Measurements from ENCODE around the gene GPR85. TPM values are rescaled to one million over a fixed set of nuclear protein-coding genes. Genes with fewer than 3 reads are reported as not detected.

GPR85 gene
- total and polyA plus RNA-seq, 2 donors (not counting 3 experiments of a cell fraction or from before 2014, with no cell fraction given): 0.54 to 0.64 TPM

DNA sequence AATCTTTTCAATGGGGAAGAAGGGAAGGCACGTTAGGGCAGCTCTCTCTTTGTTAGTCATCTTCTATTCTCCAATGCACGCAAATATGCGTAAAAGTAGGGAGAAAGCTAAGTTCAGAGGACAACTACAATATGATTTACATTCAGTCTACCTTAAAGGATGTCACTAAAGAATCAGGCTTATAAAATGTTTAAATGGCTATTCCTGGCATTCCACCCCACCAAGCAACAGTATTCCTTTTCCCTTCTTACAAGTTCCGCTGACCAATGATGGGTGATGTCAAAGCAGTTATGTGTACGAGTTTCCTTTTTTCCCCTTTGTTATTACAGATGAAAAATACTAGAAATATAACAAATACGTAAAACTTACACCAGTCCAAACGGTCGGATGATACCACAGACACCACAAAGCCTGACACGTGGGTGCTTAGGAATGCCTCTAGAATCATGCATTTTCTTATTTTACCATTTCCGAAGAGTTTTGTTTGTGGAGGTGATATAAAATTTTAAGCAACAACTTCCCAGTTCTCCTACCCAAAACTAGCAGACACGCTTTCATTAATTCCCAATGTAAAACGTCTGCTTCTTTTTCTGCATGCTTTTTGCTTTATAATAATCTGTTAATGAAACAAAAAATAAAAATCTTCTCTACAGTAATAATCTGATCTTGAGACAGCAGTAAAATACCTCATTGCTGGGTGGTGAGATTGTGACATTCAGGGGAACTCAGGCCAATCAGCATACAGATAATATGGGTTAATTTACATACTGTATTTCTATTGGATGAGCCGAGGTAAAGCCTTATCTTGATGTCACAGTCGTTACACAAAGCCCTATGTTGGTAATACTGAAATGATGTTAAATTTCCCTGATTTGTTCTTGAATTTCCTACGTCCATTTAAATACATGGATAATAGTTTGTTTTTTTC lies 708 bp upstream of the GPR85 start:
- FAIRE-seq (no peak), DNase-seq (ENCODE audit: low read depth, low spot score) (peak; percentile 81)
- Histone ChIP-seq H3K4me1 (ENCODE audit: control insufficient read depth, extremely low read depth, insufficient read depth, low read length) (peaks cover 6% of the 10 kb centered on the region), H3K9me3 (replicated peaks; ENCODE audit: control insufficient read depth, insufficient read depth, low read length) (no peaks in the 10 kb centered on the region), H3K9ac (replicated peaks; ENCODE audit: extremely low read depth, insufficient read depth, low read length) (peak overlapping the region; percentile 19), H3K36me3 (ENCODE audit: control insufficient read depth in 2 of 2, extremely low read depth in 1 of 2, insufficient read depth in 2 of 2, low read length in 2 of 2) (no peaks in the 10 kb centered on the region), H2AFZ (ENCODE audit: low read depth, low read length) (no peak overlapping the region), H3K4me3 (replicated peaks in 1 of 3; ENCODE audit: insufficient read depth in 1 of 3, low read depth in 1 of 3, low read length in 3 of 3) (peak overlapping the region in 2 of 3 experiments; percentile 1 to 58), H4K20me1 (replicated peaks; ENCODE audit: control insufficient read depth, extremely low read depth, insufficient read depth, low read length) (no peaks in the 10 kb centered on the region), H3K4me2 (ENCODE audit: insufficient read depth, low read length) (peak overlapping the region; percentile 83), H3K9me1 (replicated peaks; ENCODE audit: control insufficient read depth, extremely low read depth, insufficient read depth, low read length) (no peaks in the 10 kb centered on the region), H3K27me3 (ENCODE audit: control insufficient read depth in 2 of 2, insufficient read depth in 2 of 2, low read length in 2 of 2) (peaks cover 15 to 43% of the 10 kb centered on the region in 2 experiments), H3K27ac (ENCODE audit: insufficient read depth, low read depth, low read length) (peak overlapping the region; percentile 37), H3K79me2 (ENCODE audit: control insufficient read depth, insufficient read depth, low read length) (no peaks in the 10 kb centered on the region)
- dilution Hi-C loops (cut with MboI; ENCODE audit: extremely low pct_ligation_motif_present, low sequenced_read_pairs) (no loop called here), intact Hi-C loops (cut with micrococcal nuclease) (loop anchor here (2.0 kb wide), 1 partner anchor 31 kb away; the partner anchor contains the start of gene SMIM30)
- TF ChIP-seq MYC (IDR thresholded peaks at IDR 0.05; ENCODE audit: low read depth, low read length) (no peak), FOS (IDR thresholded peaks at IDR 0.05; ENCODE audit: borderline replicate concordance, insufficient read depth, low read length) (no peak), EZH2 (IDR thresholded peaks at IDR 0.05; ENCODE audit: borderline replicate concordance, low read depth, low read length, severe bottlenecking) (no peak), CTCF (IDR thresholded peaks at IDR 0.05; ENCODE audit: extremely low read depth in 1 of 2, insufficient read depth in 1 of 2, low read depth in 1 of 2, low read length in 2 of 2) (no peak), GATA2 (IDR thresholded peaks at IDR 0.05; ENCODE audit: insufficient read depth, insufficient read length, low read depth, low read length) (no peak), POLR2AphosphoS5 (IDR thresholded peaks at IDR 0.05; ENCODE audit: insufficient read depth, low read depth, low read length) (no peak), POLR2A (IDR thresholded peaks at IDR 0.05; ENCODE audit: low read depth, low read length) (no peak), JUN (IDR thresholded peaks at IDR 0.05; ENCODE audit: borderline replicate concordance, insufficient read depth, insufficient read length, low read depth) (no peak)
- TF ChIP-seq, protein P1, sequence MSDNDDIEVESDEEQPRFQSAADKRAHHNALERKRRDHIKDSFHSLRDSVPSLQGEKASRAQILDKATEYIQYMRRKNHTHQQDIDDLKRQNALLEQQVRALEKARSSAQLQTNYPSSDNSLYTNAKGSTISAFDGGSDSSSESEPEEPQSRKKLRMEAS (IDR thresholded peaks at IDR 0.05; ENCODE audit: insufficient read depth, insufficient read length): no peak
- ChIA-PET POLR2A (no interaction called here), CTCF (interaction anchor here (1.1 to 1.2 kb wide), 4 partner anchors 29 to 218 kb away, joined by 3 to 4 read pairs (median 4); no protein-coding TSS in a partner anchor)
- TSS peak; percentile 82 for BruUV-seq (replicated peaks)
